CD8-positive, alpha-beta memory T cell (primary cell): ENCODE data around the gene ADGRV1. TPM values are rescaled to one million over a fixed set of nuclear protein-coding genes. Genes with fewer than 3 reads are reported as not detected.

Experiments
- CTCF ChIA-PET: fragments of 350-600 bp; sonication (Branson Sonifier 250); formaldehyde crosslinking; loops from one replicate; lab custom pipeline; 2021; ENCODE audit warnings: antibody characterized with exemption; lab: Charles Lee
- POLR2A ChIA-PET: fragments of 350-600 bp; sonication (Branson Sonifier 250); formaldehyde crosslinking; loops from one replicate; lab custom pipeline; 2021; ENCODE audit warnings: antibody characterized with exemption; lab: Charles Lee
- DNase-seq, 5 donors: peaks; one replicate each; pipeline versions ENCODE4 v3.0.0 to v3.0.0-alpha.2; 2020 to 2022; ENCODE audit warnings: mixed read lengths in 1 of 5
- H3K27ac ChIP-seq: one replicate; pipeline ENCODE4 v1.7.0; 2013; ENCODE audit warnings: low read depth, mild to moderate bottlenecking, low read length, moderate library complexity
- H3K27me3 ChIP-seq: 2 replicates; pipeline ENCODE4 v1.7.0; 2013; ENCODE audit warnings: low read length, mild to moderate bottlenecking; ENCODE audit not compliant: insufficient read depth, poor library complexity, severe bottlenecking
- H3K36me3 ChIP-seq: 2 replicates; pipeline ENCODE4 v1.7.0; 2013; ENCODE audit warnings: mild to moderate bottlenecking, low read length, moderate library complexity; ENCODE audit not compliant: insufficient read depth
- H3K4me1 ChIP-seq: 2 replicates; pipeline ENCODE4 v1.7.0; 2013; ENCODE audit warnings: mild to moderate bottlenecking, low read length, moderate library complexity; ENCODE audit not compliant: insufficient read depth
- H3K4me3 ChIP-seq: 2 replicates; pipeline ENCODE4 v1.7.0; 2013; ENCODE audit warnings: mild to moderate bottlenecking, low read length
- H3K9me3 ChIP-seq: 2 replicates; pipeline ENCODE4 v1.7.0; 2013; ENCODE audit warnings: mild to moderate bottlenecking, low read length
- H3K27ac Mint-ChIP-seq, 8 donors: one replicate each; pipeline ENCODE4 v1.8.0; 2020 to 2021; ENCODE audit warnings: mixed read lengths in 8 of 8, mild to moderate bottlenecking in 6 of 8, inconsistent platforms in 3 of 8, moderate library complexity in 3 of 8
- H3K27me3 Mint-ChIP-seq, 2 donors: one replicate each; pipeline ENCODE4 v1.8.0; 2020 to 2021; ENCODE audit warnings: mixed read lengths in 2 of 2, mild to moderate bottlenecking in 1 of 2, moderate library complexity in 1 of 2
- H3K36me3 Mint-ChIP-seq, 3 donors: one replicate each; pipeline ENCODE4 v1.8.0; 2020 to 2021; ENCODE audit warnings: mixed read lengths in 3 of 3, inconsistent platforms in 1 of 3, mild to moderate bottlenecking in 1 of 3
- H3K4me1 Mint-ChIP-seq, 3 donors: one replicate each; pipeline ENCODE4 v1.8.0; 2020 to 2021; ENCODE audit warnings: mixed read lengths in 3 of 3, inconsistent platforms in 1 of 3, mild to moderate bottlenecking in 1 of 3
- H3K4me3 Mint-ChIP-seq, 7 donors: one replicate each; pipeline ENCODE4 v1.8.0; 2020 to 2021; ENCODE audit warnings: mixed read lengths in 7 of 7, mild to moderate bottlenecking in 6 of 7, moderate library complexity in 4 of 7, inconsistent platforms in 2 of 7
- H3K9me3 Mint-ChIP-seq, 5 donors: one replicate each; pipeline ENCODE4 v1.8.0; 2020 to 2022; ENCODE audit warnings: mixed read lengths in 5 of 5, mild to moderate bottlenecking in 3 of 5, moderate library complexity in 2 of 5, inconsistent platforms in 1 of 5
- polyA plus RNA-seq: library from polyadenylated mRNA; unstranded; fragments of 300-500 nt; fragmentation: Illumina TruSeq; gene quantifications from one replicate; pipeline ENCODE4 v1.2.3, GENCODE V29; 2021
- total RNA-seq, 2 experiments: library from RNA; stranded (reverse); gene quantifications; one replicate each; pipeline ENCODE4 v1.2.3, GENCODE V29; 2021

ADGRV1 gene
- total and polyA plus RNA-seq, 3 experiments from 2014 or later = 0.33 to 0.44 TPM; not detected in 1

DNA sequence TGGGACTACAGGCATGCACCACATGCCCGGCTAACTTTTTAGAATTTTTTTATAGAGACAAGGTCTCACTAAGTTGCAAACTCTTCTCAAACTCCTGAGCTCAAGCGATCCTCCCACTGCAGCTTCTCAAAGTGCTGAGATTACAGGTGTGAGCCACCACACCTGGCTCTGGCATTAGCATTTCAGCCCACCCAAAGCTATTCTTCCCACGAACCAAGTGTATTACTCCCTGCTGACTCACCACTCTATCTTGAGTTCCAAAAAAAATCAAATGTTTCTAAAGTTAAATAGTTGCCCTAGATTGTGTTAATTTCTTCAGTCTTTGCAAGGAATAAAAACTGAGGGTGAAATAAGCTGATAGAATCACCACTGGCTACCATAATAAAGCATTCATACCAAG lies 619.0 kb downstream of the ADGRV1 start:
- Mint-ChIP-seq H3K27me3 (peaks cover 3 to 14% of the 10 kb centered on the region in 2 donors), H3K36me3 (no peaks in the 10 kb centered on the region), H3K4me3 (no peak overlapping the region), H3K9me3 (no peaks in the 10 kb centered on the region), H3K27ac (no peak overlapping the region), H3K4me1 (no peaks in the 10 kb centered on the region)
- Histone ChIP-seq H3K4me1 (no peaks in the 10 kb centered on the region), H3K27me3 (no peaks in the 10 kb centered on the region), H3K9me3 (no peaks in the 10 kb centered on the region), H3K27ac (no peak overlapping the region), H3K36me3 (no peaks in the 10 kb centered on the region), H3K4me3 (no peak overlapping the region)
- DNase-seq = no peak
- ChIA-PET CTCF (no interaction called here), POLR2A (no interaction called here)

DNA sequence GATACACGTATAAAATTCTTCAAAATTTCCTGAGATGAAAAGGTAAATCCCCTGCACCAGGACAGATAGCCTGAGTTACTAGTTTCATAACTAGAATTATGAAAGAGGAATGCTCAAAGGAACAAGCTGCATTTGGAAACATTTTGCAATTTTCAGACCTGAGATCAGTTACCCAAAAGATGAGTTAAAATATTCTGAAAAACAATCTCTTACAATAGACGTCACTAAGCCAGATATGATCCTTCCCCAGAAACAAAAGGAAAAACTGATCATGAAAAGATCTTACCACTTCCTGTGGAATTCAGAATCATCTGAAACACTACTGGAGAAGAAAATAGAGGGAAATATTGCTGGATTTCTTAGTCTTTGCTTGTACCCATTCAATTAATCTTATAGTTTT lies 619.9 kb downstream of the ADGRV1 start:
- Mint-ChIP-seq H3K9me3 (no peaks in the 10 kb centered on the region), H3K27ac (no peak overlapping the region), H3K36me3 (no peaks in the 10 kb centered on the region), H3K4me3 (no peak overlapping the region), H3K4me1 (no peaks in the 10 kb centered on the region), H3K27me3 (peaks cover 3 to 11% of the 10 kb centered on the region in 2 donors)
- H3K4me1 ChIP-seq = no peaks in the 10 kb centered on the region
- H3K36me3 ChIP-seq = no peaks in the 10 kb centered on the region
- ChIA-PET POLR2A (no interaction called here), CTCF (no interaction called here)
- no peaks in the 10 kb centered on the region for H3K27me3 ChIP-seq
- no peak overlapping the region for H3K4me3 ChIP-seq
- DNase-seq = no peak
- H3K27ac ChIP-seq = no peak overlapping the region
- H3K9me3 ChIP-seq = no peaks in the 10 kb centered on the region

DNA sequence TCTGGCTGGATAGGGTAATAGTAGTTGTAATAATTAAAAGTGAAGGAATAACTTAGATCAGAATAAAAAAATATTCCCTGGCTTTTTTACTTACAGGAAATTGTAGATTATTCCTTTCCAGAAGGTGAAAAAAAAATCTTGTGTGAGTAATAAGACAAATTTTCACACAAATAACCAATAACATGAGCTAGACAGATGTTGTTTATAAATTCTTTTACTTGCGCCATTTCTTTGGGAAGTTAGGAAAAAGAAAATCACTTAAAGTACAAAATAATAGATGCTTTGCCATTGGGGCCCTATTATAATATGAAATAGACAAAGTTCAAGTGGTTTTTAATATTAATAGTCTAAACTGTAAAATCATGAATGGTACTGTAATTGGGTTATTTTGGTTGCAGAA lies 620.4 kb downstream of the ADGRV1 start:
- no peaks in the 10 kb centered on the region for H3K27me3 ChIP-seq
- H3K9me3 Mint-ChIP-seq = no peaks in the 10 kb centered on the region
- POLR2A ChIA-PET = no interaction called here
- H3K27me3 Mint-ChIP-seq = peaks cover 6 to 14% of the 10 kb centered on the region in 2 donors
- H3K4me1 ChIP-seq = no peaks in the 10 kb centered on the region
- no peak overlapping the region for H3K27ac ChIP-seq
- H3K4me1 Mint-ChIP-seq = no peaks in the 10 kb centered on the region
- H3K36me3 Mint-ChIP-seq = no peaks in the 10 kb centered on the region
- CTCF ChIA-PET = no interaction called here
- no peak overlapping the region for H3K27ac Mint-ChIP-seq
- H3K4me3 ChIP-seq = no peak overlapping the region
- DNase-seq = no peak
- no peaks in the 10 kb centered on the region for H3K9me3 ChIP-seq
- H3K36me3 ChIP-seq = no peaks in the 10 kb centered on the region
- H3K4me3 Mint-ChIP-seq = no peak overlapping the region

DNA sequence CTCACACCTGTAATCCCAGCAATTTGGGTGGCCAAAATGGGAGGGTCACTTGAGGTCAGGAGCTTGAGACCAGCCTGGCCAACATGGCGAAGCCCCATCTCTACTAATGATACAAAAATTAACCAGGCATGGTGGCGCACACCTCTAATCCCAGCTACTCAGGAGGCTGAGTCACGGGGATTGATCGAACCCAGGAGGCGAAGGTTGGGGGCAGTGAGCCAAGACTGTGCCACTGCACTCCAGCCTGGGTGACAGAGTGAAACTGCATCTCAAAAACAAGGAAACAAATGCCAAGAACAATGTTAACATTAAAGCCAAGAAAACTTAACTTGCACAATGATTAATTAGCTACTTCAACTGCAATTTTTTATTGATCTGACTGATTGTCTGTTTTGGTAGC lies 621.9 kb downstream of the ADGRV1 start:
- no peaks in the 10 kb centered on the region for H3K36me3 Mint-ChIP-seq

DNA sequence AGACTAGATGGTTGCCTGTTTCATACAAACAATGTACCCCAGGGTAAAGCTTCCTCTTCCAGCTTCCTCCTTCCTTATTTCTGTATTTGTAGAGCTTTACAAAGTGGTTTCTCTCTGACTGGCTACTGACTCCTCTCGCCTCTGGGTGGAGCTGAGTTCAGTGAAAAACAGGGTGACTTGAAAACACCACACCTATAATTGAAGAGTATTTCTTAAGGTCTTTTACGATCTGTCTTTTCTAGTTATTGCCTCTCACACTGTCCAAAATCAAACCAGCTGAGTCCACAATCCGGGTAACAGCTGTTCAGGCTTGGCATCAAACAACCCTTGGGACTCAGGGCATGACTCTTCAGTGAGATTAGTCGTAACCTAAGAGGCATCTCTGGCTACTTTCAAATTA lies 624.2 kb downstream of the ADGRV1 start:
- no peaks in the 10 kb centered on the region for H3K9me3 ChIP-seq
- ChIA-PET POLR2A (no interaction called here), CTCF (interaction anchor here (1.3 to 1.4 kb wide), 2 partner anchors 27 to 43 kb away, joined by 3 read pairs; no protein-coding TSS in a partner anchor)
- peaks cover 12 to 30% of the 10 kb centered on the region in 2 donors for H3K27me3 Mint-ChIP-seq
- H3K4me3 ChIP-seq = no peak overlapping the region
- no peaks in the 10 kb centered on the region for H3K4me1 ChIP-seq
- no peak overlapping the region for H3K27ac Mint-ChIP-seq
- no peaks in the 10 kb centered on the region for H3K4me1 Mint-ChIP-seq
- no peaks in the 10 kb centered on the region for H3K36me3 Mint-ChIP-seq
- no peaks in the 10 kb centered on the region for H3K27me3 ChIP-seq
- DNase-seq = no peak
- H3K4me3 Mint-ChIP-seq = no peak overlapping the region
- no peak overlapping the region for H3K27ac ChIP-seq
- H3K36me3 ChIP-seq = no peaks in the 10 kb centered on the region
- peaks cover 0 to 2% (median 0%) of the 10 kb centered on the region in 5 donors for H3K9me3 Mint-ChIP-seq

More for the DNA sequence above, 621.9 kb downstream of the ADGRV1 start:
- no peaks in the 10 kb centered on the region for H3K4me1 Mint-ChIP-seq
- Histone ChIP-seq H3K9me3 (no peaks in the 10 kb centered on the region), H3K27ac (no peak overlapping the region), H3K36me3 (no peaks in the 10 kb centered on the region), H3K4me3 (no peak overlapping the region), H3K4me1 (no peaks in the 10 kb centered on the region), H3K27me3 (no peaks in the 10 kb centered on the region)
- CTCF ChIA-PET = no interaction called here
- H3K9me3 Mint-ChIP-seq = no peaks in the 10 kb centered on the region
- DNase-seq = no peak
- H3K27me3 Mint-ChIP-seq = peaks cover 8 to 19% of the 10 kb centered on the region in 2 donors
- POLR2A ChIA-PET = interaction anchor here (0.6 kb wide), 1 partner anchor 31 kb away, joined by 3 read pairs; no protein-coding TSS in a partner anchor
- no peak overlapping the region for H3K4me3 Mint-ChIP-seq
- H3K27ac Mint-ChIP-seq = peak overlapping the region in 1 of 8 donors; percentile 10

DNA sequence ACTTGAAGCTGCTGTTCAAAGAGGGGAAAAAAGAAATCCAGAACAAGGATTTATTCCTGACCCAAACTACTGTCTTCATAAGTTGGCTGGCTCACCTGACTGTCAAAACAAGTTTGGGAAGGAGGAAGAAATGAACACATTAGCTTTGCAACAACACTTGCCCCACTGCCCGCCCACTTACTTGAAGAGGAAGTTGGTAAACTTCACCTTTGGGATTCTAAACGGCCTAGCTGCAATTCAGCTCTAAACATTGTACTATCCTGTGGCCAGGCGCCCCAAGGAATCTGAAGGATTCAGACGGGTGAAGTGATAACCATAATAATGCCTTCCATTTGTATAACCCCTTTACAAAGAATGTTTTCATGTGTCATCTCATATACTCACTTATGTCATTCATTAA lies 625.1 kb downstream of the ADGRV1 start:
- Histone ChIP-seq H3K27me3 (no peaks in the 10 kb centered on the region), H3K4me3 (no peak overlapping the region), H3K9me3 (no peaks in the 10 kb centered on the region), H3K4me1 (no peaks in the 10 kb centered on the region), H3K36me3 (no peaks in the 10 kb centered on the region), H3K27ac (no peak overlapping the region)
- Mint-ChIP-seq H3K27ac (no peak overlapping the region), H3K4me1 (no peaks in the 10 kb centered on the region), H3K27me3 (peaks cover 12 to 30% of the 10 kb centered on the region in 2 donors), H3K9me3 (peaks cover 0 to 2% (median 0%) of the 10 kb centered on the region in 5 donors), H3K4me3 (no peak overlapping the region), H3K36me3 (no peaks in the 10 kb centered on the region)
- POLR2A ChIA-PET = no interaction called here
- DNase-seq = no peak
- CTCF ChIA-PET = interaction anchor here (1.3 kb wide), 2 partner anchors 9 to 28 kb away, joined by 3 to 4 read pairs; no protein-coding TSS in a partner anchor

DNA sequence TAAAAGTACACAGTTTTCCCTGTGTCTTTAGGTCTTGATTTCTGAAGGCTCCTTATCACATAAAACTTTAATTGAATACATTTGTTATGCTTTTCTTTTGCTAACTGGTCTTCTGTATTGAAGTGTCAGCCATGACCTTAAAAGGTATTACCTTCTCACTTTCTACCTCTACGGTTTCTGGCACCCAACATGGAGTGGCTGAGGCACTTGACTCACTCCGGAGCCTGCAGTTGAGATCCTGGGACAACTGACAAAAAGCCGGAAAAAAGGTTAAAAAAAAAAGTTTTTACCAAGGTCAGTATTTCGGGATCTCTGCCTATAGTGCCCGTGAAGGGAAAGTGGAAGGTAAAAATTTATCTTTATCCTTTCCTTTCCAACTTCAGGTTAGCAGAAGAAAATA lies 627.5 kb downstream of the ADGRV1 start:
- no peaks in the 10 kb centered on the region for H3K36me3 ChIP-seq
- Mint-ChIP-seq H3K4me1 (peaks cover 0 to 4% (median 3%) of the 10 kb centered on the region in 3 donors), H3K27me3 (peaks cover 12 to 34% of the 10 kb centered on the region in 2 donors), H3K36me3 (no peaks in the 10 kb centered on the region), H3K9me3 (peaks cover 0 to 2% (median 0%) of the 10 kb centered on the region in 5 donors), H3K27ac (no peak overlapping the region), H3K4me3 (no peak overlapping the region)
- CTCF ChIA-PET = no interaction called here
- no peak overlapping the region for H3K4me3 ChIP-seq
- no peak for DNase-seq
- POLR2A ChIA-PET = no interaction called here
- no peaks in the 10 kb centered on the region for H3K9me3 ChIP-seq
- no peak overlapping the region for H3K27ac ChIP-seq
- no peaks in the 10 kb centered on the region for H3K27me3 ChIP-seq
- no peaks in the 10 kb centered on the region for H3K4me1 ChIP-seq

DNA sequence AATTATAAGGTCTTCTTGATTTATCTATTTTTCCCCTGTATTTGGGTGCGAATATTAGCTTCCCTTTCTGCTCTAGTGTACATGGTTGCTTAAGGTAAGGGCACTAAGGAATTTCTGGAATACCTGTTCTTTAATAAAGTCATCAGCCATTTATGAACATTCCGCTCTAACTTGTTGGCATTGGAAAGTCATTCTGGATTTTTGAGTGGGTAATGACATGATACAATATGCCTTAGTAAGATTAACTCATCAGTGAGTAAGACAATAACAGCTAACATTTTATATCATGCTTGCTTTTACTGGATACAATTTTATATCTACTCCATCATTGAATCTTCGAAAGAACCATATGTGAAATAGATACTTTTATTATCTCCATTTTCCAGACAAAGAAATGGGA lies 628.4 kb downstream of the ADGRV1 start:
- POLR2A ChIA-PET = no interaction called here
- DNase-seq = no peak
- H3K27me3 ChIP-seq = no peaks in the 10 kb centered on the region
- H3K4me3 ChIP-seq = no peak overlapping the region
- H3K4me3 Mint-ChIP-seq = no peak overlapping the region
- H3K27ac Mint-ChIP-seq = no peak overlapping the region
- CTCF ChIA-PET = no interaction called here
- H3K27me3 Mint-ChIP-seq = peaks cover 12 to 34% of the 10 kb centered on the region in 2 donors
- no peaks in the 10 kb centered on the region for H3K9me3 ChIP-seq
- H3K9me3 Mint-ChIP-seq = peaks cover 0 to 2% (median 0%) of the 10 kb centered on the region in 5 donors
- H3K27ac ChIP-seq = no peak overlapping the region
- no peaks in the 10 kb centered on the region for H3K36me3 ChIP-seq
- H3K4me1 Mint-ChIP-seq = peaks cover 0 to 4% (median 3%) of the 10 kb centered on the region in 3 donors
- H3K4me1 ChIP-seq = no peaks in the 10 kb centered on the region
- H3K36me3 Mint-ChIP-seq = no peaks in the 10 kb centered on the region
